ENCODE results near the gene TCAIM.

The TCAIM gene, protein sequence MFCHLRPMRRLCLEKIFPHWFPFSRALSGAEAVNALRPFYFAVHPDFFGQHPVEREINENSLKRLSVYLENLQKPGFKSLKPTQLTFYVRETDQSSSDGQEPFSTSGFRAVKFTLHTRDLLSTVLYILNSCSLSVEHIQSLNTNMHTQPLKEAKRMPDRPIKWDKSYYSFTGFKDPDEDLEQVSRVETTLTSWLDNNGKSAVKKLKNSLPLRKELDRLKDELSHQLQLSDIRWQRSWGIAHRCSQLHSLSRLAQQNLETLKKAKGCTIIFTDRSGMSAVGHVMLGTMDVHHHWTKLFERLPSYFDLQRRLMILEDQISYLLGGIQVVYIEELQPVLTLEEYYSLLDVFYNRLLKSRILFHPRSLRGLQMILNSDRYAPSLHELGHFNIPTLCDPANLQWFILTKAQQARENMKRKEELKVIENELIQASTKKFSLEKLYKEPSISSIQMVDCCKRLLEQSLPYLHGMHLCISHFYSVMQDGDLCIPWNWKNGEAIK

DNA sequence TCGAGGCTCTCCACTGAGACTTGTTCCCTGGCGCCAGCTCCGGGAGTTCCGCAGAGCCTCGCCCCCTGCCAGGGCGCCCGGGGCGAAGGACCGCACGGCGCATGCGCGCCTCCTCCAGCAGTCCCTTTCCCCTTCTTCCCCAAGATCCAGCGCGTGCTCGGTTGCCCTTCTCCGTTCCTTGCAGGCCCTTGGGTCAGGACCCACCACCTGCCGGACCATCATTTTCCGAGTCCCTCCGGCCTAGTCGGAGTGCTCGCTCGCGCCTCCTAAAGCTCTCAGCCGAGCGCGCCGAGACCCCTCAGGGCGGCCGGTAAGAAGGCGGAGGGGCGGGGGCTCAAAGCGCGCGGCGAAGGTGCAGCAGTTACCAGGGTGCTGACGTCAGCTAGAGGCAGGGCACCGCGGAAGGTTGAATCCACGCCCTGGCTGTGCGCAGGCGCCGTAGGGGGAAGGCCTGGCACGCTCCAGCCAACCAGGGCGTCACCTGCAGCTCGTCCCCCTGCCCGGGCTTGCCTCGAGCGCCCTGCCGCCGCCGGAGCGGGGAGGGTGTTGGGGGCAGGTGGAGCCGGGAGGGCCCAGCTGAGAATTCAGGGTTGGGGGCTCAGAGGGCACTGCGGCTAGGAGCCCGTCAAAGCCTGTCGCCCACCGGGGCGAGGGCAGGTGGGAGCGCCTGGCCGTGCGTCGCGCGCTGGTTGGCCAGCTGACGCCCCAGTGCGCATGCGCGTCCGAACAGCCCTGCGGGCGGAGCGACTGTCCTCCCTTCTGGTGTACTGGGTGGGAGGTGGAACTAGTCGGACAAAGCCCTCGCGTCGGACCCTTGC, at the start of gene TCAIM:
TSS of gene TCAIM (plus strand) at position 757 of the 818 bp plus-strand sequence. CDS start 16,017 bp downstream, outside the sequence.
- peak; percentile 99 for DNase-seq

DNA sequence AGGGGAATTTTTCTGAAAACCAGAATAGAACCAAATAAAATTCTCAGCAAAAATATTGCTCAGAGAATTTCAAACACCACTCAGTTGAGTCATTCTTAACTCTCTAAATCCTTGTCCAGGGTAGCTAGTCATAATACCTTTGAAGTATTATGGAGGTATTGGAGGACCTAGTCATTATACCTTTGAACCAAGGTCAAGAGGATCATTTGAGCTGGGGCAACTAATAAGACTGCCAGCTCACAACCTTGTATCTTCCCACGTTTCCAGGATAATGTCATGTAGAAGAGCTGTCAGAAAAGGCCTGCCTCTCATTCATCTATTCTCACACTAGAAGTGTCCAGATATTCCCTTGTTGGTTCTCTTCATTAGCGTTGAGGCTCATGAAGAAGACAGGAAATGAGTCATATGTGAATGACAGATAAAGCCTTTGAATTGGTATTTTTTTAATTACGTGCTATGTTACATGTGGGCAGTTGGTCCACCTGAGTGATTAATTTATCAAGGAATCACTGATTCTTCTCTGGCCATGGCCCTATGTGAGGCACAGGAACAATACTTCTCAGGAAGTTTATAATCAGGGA, 48.6 kb upstream of the TCAIM start:
- no peak for DNase-seq

DNA sequence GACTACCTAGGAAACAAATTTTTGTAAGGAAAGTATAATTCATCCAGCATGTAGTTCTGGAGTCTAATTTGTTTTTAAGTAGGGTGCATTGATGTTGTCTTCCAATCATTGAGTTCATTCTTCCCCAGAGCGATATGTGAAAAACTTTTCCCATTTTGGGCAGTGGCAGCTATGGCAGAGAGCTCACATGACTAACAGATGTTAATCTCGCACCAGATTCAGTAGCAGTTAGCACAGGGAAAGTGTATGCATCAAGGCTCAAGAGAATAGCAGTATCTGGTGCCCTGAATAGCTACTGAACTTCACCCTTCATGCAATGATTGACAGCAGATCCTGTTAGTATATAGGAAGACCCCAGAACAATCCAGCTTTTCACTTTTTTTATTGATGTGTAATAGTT, 46.3 kb upstream of the TCAIM start:
- no peak for DNase-seq

DNA sequence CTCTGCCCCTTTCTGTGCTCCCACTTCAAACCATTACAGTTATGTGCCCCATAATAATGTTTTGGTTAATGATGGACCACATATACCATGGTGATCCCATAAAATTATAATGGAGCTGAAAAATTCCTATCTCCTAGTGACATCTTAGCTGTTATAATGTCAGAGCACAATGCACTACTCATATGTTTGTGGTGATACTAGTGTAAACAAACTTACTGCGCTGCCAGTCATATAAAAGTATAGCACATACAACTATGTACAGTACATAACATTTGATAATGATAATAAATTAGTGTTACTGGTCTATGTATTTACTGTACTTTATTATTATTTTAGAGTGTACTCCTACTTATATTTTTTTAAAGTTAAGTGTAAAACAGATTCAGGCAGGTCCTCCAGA, 45.6 kb upstream of the TCAIM start:
- DNase-seq, result no peak

DNA sequence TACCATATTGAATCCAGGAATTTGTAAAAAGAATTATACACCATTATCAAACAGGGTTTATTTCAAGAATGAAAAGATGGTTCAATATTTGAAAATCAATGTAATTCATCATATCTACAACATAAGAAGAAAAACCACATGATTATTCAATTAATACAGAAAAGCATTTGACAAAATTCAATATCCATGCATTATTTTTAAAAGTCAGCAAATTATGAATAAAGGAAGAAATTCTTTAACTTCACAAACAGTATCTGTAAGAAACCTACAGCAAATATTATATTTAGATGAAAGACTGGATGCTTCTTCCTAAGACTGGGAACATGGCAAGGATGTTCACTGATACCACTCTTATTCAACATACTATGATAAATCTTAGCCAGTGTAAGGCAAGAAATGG, 41.3 kb upstream of the TCAIM start:
- no peak for DNase-seq

DNA sequence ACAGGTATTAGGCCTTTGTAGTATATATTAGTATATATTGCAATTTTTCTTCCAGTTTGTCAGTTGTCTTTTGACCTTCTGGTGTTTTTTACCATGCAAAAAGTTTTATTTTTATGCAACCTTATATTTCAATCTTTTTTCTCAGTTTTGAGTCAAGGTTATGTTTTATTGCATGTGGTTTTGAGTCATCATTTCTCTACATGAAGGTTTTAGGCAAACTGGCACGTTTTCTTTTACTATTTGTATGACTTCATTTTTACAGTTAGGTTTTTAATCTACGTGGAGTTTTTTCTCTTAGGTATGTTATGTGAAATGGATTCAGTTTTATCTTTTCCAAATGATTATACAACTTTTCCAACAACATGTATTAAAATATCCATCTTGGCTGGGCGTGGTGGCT, 36.8 kb upstream of the TCAIM start:
- DNase-seq, result no peak

DNA sequence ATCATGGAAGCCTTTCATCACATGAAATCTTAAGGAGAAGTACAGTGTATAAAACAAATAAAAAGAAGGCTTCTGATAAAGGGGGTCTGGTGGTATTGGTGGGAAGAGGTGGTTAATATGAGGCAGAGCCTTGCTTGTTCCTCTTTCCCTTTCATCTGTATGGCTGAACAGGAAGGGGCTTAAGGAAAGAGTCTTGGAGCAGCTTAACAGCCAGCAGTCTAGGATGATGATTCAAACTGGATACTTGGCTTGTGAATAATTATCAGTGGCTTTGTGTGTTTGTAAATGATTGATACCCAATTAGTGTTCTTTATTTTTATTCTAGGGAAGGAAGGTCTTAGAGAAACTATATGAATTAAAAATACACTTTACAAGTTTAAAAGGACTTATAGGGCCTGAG, 29.1 kb upstream of the TCAIM start:
- DNase-seq, result no peak

DNA sequence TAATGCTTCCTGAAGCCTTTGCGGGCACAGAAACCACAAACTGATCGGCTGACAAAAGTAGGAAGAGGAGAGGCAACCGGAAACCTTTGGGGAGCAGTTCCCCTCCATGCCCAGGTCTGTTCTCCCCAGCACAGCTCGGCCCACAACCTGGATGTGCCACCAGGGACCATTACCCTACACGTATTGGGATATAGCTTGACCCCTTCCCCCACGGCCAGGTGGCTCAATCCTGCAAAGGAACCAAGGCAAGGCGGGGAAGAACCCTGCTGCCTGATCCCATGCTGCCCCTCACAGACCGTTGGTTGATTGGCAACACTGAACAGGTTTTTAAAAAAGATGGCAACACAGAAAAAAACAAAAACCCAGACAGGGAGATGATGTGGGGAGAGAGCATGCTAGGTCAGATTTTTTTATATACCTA, 19.7 kb upstream of the TCAIM start:
- no peak for DNase-seq

DNA sequence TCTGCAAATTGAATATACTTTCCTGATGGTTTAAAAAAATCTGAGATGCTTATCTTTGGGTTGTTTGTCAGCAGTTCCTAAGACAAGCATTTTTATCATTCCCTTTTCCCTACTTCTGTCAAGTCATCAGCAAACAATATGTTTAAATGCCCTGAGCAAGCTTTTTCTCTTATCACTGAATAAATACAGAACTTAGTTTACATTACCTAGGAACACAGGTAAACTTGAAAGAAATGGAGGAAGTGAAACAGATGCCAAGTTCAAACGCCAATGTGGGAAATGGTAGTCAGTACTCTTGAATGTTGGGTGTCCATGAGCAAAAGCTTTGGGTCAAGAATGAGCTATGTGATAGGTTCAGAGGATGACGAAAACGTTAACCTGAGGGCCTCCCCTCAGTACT, 17.2 kb upstream of the TCAIM start:
- DNase-seq, result peak; percentile 8

DNA sequence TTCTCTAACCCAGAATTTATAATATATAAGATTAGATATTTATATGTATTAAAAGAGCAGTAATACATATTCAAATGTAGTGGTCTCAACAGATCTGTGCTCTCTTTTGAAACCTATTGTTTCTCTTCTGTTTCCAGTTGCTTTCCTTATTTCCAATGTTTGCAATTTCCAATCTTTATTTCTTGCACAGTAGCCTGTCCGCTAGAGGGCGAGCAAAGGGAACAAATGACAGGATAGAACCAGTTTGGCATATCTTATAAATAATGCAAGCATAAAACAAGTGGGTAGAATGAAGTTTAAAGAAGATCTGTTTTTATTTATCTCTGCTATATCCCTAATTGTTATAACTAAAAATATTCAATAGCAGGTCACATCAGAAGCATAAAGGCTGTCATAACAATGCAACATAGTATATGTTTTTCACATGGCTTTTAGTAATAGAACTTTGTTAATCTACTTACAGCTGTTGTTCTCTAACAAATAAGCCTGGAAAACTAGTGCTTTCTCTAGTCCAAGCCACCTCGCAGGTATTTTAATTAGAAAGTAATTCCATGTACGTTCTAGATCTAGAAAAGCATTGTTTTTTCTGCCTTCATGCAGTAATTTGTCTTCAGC, 15.1 kb upstream of the TCAIM start:
- peak; percentile 69 for DNase-seq

DNA sequence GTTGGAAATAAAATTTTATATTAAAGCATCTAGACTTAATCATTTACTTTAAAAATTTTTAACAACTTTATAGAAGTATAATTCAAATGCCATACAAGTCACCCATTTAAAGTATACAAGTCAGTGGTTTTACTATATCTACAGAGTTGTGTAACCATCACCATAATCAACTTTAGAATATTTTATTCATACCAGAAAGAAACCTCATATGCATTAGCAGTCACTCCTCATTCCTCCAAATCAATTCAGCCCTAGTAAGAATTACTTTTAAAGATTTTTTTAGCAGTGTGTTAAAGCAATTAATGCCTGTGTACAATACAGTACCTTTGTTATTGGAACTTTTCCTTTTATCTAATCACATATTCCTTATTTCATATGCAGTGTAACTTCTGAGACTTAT, 14.0 kb upstream of the TCAIM start:
- DNase-seq, result no peak

DNA sequence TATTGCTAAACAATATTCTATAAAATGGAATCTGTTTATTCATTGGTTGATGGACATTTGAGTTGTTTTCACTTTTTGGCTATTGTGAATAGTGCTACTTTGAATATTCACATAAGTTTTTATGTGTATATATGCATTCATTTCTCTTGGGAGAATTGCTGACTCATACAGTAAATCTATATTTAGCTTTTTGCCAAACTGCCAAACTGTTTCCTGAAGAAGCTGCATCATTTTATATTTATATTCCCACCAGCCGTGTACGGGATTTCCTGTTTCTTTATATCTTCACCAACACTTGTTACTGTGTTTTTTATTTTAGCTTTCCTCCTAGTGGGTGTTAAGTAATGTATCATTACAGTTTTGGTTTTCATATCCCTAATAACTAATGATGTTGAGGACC, 12.5 kb upstream of the TCAIM start:
- no peak for DNase-seq

DNA sequence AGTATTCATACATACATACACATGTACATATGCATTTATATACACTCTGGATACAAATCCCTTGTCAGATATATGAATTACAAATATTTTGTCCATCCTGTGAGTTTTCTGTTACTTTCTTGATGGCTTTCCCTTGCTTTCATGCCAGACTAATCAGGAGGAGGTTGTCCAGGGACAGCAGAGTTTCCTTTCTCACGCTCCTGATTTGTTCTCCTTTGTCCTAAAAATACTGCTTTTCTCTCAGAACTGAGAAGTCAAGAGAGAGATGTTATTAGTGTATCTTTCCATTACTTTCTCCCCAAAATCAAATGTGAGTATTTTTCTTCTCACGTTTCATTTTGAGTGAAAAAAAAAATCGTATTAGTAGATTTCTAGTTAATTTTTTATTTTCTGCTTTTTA, 12.1 kb upstream of the TCAIM start:
- DNase-seq, result no peak

DNA sequence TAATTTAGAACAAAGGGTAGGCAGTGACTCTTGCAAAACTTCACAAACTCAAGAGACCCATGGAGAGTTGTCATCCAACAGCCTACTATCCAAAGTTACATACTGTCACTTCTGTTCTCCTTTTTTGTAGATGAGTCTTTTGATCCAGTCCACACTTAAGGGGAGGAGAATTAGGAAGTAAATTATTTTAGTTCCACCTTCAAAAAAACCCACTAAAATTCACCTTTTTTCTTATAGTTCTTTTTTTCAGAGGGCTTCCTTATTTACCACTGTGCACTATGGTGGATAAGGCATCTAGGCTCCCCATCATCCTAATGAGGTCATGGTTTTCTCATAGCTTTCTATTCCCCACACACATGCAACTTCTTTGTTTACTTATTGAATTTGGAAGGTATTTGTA, 8.6 kb upstream of the TCAIM start:
- DNase-seq, result no peak

DNA sequence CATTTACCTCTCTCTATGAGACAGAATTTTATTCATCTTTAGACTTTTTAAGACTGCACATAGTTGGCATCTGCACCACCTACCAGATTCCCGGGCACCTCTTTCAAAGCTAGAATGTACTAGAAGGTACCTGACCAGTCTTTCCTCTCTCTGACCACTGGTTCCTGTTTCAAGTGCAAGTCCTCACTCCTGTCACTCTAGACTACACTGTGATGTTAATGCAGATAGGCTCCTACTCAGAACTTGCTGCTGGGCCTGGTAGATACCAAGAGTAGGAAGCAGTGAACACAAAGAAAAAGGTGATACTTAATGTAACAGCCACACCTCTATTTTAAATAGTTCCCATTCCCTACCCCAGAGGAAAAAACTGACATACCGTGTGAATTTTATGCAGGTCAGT, 8.1 kb upstream of the TCAIM start:
- DNase-seq, result no peak

DNA sequence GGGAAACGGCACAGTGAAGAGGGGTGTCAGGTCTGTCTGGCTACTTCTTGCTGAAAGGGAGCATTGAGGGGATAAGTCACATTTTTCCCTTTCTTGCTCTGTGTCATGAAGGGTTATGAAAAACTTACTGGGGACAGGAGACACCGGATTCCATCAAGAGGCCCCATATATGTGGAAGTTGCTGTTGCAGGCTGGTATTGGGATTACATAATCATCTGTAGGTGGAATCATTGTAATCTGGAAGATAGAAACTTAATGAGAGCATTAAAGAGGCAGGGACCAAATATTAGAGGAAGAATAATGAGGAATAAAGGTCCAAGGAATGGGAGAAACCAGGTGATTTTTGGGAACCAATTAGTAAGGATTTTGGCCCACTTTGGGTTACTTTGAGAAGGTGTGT, 4.2 kb upstream of the TCAIM start:
- DNase-seq, result no peak

DNA sequence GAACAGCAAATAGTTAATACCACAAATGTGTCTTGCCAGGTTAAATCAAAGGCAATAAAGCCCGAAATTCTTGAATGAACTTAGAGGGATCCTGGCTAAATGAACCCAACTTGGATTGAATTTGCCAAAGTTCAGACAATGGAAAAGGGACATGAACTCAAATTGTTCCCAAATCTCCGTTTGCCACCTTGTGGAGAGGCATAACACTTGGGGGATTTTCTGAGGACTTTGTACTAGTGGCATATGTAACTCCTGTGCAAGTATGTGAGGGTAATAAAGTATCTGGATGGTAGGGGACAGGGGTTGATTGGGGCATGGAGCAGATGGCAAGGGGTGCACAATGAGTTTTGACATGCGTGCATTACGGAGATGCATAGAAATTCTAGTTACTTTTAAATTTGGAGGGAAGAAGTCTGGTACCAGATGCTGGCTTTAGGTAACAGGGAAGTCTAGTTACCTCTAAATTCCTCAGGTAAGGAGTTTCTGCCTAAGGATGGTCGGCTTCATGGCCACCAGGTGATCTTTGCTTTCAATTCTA, 1.2 kb upstream of the TCAIM start:
- DNase-seq, result no peak

DNA sequence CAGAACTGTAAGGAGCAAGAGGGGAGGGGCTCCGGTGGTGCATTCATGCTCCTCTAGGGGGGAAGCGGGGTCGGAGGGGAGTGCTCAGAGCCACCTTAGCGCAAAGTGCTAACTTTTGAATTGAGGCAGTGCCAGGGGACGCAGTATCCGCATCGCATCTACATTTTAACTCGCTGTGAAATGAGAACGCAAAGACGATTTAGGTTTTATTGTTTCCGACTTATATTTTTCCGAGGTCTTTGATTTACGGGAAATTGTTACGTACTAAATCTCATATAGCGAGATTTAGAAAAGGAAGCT, 212 bp downstream of the TCAIM start:
- DNase-seq, result no peak

DNA sequence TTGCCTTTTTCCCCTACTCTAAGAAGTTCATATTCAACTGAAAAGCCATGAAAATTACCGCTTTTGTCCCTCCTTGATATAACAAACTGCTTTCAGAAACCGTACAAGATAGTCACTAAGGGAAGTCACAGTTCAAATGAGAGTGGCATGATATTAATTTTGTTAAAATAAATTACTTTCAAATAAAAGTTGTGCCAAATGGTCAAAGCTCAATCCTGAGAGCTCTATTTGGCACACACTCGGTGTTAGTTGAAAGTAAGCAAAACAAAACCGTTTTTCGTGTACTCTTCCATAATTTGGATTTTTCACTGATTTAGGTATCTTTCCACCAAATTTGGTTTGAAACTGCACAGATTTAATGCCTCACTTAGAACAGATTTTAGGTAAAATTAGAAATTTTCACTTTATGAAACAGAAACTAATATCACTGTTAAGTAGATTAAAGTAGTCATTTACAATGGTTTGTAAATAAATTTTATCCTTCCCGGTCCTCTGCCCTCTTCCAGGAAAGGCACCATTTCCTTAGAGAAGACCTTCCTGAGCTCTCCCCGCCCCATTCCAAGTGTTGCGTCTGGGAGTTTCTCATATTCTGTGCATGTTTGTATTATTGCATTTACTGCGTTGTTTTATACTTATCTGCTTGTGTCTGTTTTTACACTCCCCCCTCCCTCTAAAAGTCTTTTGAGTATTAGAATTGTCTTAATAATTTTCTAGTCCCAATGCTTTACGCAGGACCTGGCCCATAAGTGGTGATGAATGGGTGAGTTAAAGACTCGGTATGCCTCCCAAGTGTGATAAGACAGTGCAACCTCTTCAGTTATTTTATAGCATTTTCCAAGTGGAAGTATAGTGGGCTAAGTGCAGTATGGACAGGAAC, 853 bp downstream of the TCAIM start:
- DNase-seq, result peak; percentile 4

DNA sequence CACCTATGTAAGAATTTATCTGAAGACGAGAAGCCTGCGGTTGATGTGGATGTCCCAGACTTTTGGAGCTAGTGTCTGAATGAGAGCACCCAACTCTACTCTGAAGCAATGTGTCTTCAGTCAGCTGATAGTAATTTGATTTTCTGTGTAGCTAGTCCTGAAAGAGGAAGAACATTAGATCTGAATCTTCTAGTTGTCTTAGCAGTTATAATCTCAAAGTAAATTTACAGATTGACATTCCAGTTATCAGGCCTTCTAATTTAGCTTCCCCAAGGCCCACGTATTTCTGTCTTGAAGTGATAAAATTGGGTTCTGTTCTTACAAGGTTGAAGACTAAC, 1.5 kb downstream of the TCAIM start:
- DNase-seq, result no peak

DNA sequence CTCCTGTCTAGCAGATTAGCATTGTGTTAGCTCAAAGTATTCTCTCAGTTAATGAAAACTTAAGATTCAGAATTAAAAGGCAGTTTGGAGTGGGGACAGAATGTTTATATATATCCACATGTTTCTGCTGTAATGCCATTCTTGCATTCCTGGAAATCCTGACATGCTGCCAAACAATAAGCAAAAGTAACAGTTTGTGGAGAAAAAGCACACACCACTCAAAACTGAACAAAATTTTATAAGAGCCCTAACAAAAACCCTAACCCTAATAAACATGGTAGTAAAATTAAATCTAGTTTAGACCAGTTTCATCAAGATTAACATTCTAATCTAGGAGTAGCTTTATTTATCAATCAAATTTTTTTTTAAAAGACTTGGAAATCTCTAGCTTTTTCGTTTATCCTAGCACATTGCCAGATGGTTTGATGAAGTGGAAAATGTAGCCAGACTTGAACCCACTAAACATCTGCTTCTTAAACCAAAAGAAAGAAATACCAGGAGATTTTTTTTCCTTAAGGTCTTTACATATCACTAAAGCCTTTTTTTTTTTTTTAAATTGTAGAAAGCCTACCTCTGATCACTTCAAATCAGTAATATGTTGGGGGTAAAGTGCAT, 3.7 kb downstream of the TCAIM start:
- DNase-seq, result no peak

DNA sequence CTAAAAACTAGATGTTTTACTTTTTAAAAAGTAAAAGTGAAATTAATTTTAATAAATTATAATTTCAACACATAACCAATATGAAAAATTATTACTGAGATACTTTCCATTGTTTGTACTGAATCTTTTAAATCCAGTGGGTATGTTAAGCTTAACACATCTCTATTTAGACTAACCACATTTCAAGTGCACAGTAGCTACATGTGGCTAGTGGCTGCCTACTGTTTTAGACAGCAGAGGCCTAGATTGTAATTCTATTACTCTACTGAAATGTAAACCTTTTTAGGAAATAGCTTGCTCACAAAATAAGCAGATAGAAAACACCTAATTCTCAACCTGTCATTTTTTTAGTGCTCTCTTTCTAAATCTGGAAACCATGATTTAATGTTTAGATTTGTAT, 4.9 kb downstream of the TCAIM start:
- no peak for DNase-seq

All from RPMI8226 (cell line).